ENCODE measurements around the gene MPC1.

Gene MPC1

GRCh38 chr6:166408936-166409755 lies 26.4 kb upstream of the MPC1 start:
- no peak for TF ChIP-seq CTCF (IDR thresholded peaks at IDR 0.05; ENCODE audit: low read depth, low read length)
- DNase-seq (ENCODE audit: extremely low read depth, low read depth), result no peak

- DNase-seq (ENCODE audit: extremely low read depth, low read depth), result no peak
- no peak for TF ChIP-seq CTCF (IDR thresholded peaks at IDR 0.05; ENCODE audit: low read depth, low read length)
Observed at GRCh38 chr6:166406197-166406596, 23.5 kb upstream of the MPC1 start.

GRCh38 chr6:166405386-166405785 lies 22.6 kb upstream of the MPC1 start:
- no peak for TF ChIP-seq CTCF (IDR thresholded peaks at IDR 0.05; ENCODE audit: low read depth, low read length)
- no peak for DNase-seq (ENCODE audit: extremely low read depth, low read depth)

- TF ChIP-seq CTCF (IDR thresholded peaks at IDR 0.05; ENCODE audit: low read depth, low read length), result no peak
- DNase-seq (ENCODE audit: extremely low read depth, low read depth), result peak; percentile 29
Observed at GRCh38 chr6:166402582-166403277, 20.0 kb upstream of the MPC1 start.

- TF ChIP-seq CTCF (IDR thresholded peaks at IDR 0.05; ENCODE audit: low read depth, low read length), result peak; percentile 76
- DNase-seq (ENCODE audit: extremely low read depth, low read depth), result peak; percentile 50
Observed at GRCh38 chr6:166400649-166401250, 18.0 kb upstream of the MPC1 start.

- DNase-seq (ENCODE audit: extremely low read depth, low read depth), result no peak
- TF ChIP-seq CTCF (IDR thresholded peaks at IDR 0.05; ENCODE audit: low read depth, low read length), result no peak
Observed at GRCh38 chr6:166400181-166400580, 17.4 kb upstream of the MPC1 start.

- DNase-seq (ENCODE audit: extremely low read depth, low read depth), result no peak
Observed at GRCh38 chr6:166398348-166398747, 15.6 kb upstream of the MPC1 start.

More at GRCh38 chr6:166398348-166398747, 15.6 kb upstream of the MPC1 start:
- no peak for TF ChIP-seq CTCF (IDR thresholded peaks at IDR 0.05; ENCODE audit: low read depth, low read length)
